SK-N-SH treated with all-trans-retinoic acid at 6 μM for 48 hours (cell line): ENCODE data around the gene SLC12A7.
"Not testable (repeated sequence)": the region's sequence is repeated elsewhere in the genome, so short reads cannot be mapped to it uniquely, and the experiment has no call there.

Experiments used
- ATAC-seq: fragments of 200-7000 bp; cut with Tn5 transposase; 3 replicates; pipeline ENCODE4 v1.9.1; 2020; ENCODE audit warnings: mild to moderate bottlenecking, moderate library complexity
- BACH2 ChIP-seq: fragments of 250-450 bp; sonication (Bioruptor Pico); IDR thresholded peaks from 2 replicates; pipeline ENCODE4 v1.9.0; 2021; ENCODE audit warnings: mild to moderate bottlenecking, borderline replicate concordance
- CREB5 ChIP-seq: fragments of 250-450 bp; sonication (Bioruptor Pico); IDR thresholded peaks from 2 replicates; pipeline ENCODE4 v1.5.1; 2020; ENCODE audit warnings: low read depth, mild to moderate bottlenecking, moderate library complexity
- CSDC2 ChIP-seq: fragments of 250-450 bp; sonication (Bioruptor Pico); IDR thresholded peaks from 2 replicates; pipeline ENCODE4 v1.5.0; 2020; ENCODE audit warnings: mild to moderate bottlenecking, moderate library complexity
- ESRRG ChIP-seq: fragments of 250-450 bp; sonication (Bioruptor Pico); IDR thresholded peaks from 2 replicates; pipeline ENCODE4 v1.6.1; 2021; ENCODE audit warnings: mild to moderate bottlenecking
- GLIS3 ChIP-seq: fragments of 250-450 bp; sonication (Bioruptor Pico); IDR thresholded peaks from 2 replicates; pipeline ENCODE4 v1.5.0; 2020; ENCODE audit warnings: mild to moderate bottlenecking, moderate library complexity
- ISL1 ChIP-seq: fragments of 250-450 bp; sonication (Bioruptor Pico); IDR thresholded peaks from 2 replicates; pipeline ENCODE4 v2.1.2; 2022; ENCODE audit warnings: mild to moderate bottlenecking, moderate library complexity
- POU6F1 ChIP-seq: fragments of 250-450 bp; sonication (Bioruptor Pico); IDR thresholded peaks from 2 replicates; pipeline ENCODE4 v1.8.0; 2021; ENCODE audit warnings: low read depth, mild to moderate bottlenecking, moderate library complexity, borderline replicate concordance
- RARB ChIP-seq: fragments of 250-450 bp; sonication (Bioruptor Pico); IDR thresholded peaks from 2 replicates; pipeline ENCODE4 v1.8.0; 2021; ENCODE audit warnings: mild to moderate bottlenecking, moderate library complexity
- SNAI2 ChIP-seq: fragments of 250-450 bp; sonication (Bioruptor Pico); IDR thresholded peaks from 2 replicates; pipeline ENCODE4 v1.5.0; 2020; ENCODE audit warnings: mild to moderate bottlenecking, moderate library complexity
- TCF4 ChIP-seq: fragments of 250-450 bp; sonication (Bioruptor Pico); IDR thresholded peaks from 2 replicates; pipeline ENCODE4 v1.8.0; 2021; ENCODE audit warnings: mild to moderate bottlenecking, moderate library complexity, borderline replicate concordance
- TOX ChIP-seq: fragments of 250-450 bp; sonication (Bioruptor Pico); IDR thresholded peaks from 2 replicates; pipeline ENCODE4 v1.8.0; 2021; ENCODE audit warnings: mild to moderate bottlenecking, moderate library complexity, borderline replicate concordance
- ZC3H10 ChIP-seq: fragments of 250-450 bp; sonication (Bioruptor Pico); IDR thresholded peaks from 2 replicates; pipeline ENCODE4 v1.5.1; 2021; ENCODE audit warnings: mild to moderate bottlenecking, moderate library complexity
- ZFP3 ChIP-seq: fragments of 250-450 bp; sonication (Bioruptor Pico); IDR thresholded peaks from 2 replicates; pipeline ENCODE4 v1.5.0; 2020; ENCODE audit warnings: mild to moderate bottlenecking, moderate library complexity
- ZNF565 ChIP-seq: fragments of 450-650 bp; formaldehyde crosslinking; conservative IDR thresholded peaks from 2 replicates; pipeline ENCODE4 v1.5.0; 2020; ENCODE audit warnings: low read depth, mild to moderate bottlenecking, moderate library complexity
- ZNF70 ChIP-seq: fragments of 450-650 bp; formaldehyde crosslinking; IDR thresholded peaks from 2 replicates; pipeline ENCODE4 v1.5.0; 2020; ENCODE audit warnings: mild to moderate bottlenecking, moderate library complexity
- TF ChIP-seq, protein P1 (sequence below): fragments of 250-450 bp; sonication (Bioruptor Pico); IDR thresholded peaks from 2 replicates; pipeline ENCODE4 v1.5.1; 2021; ENCODE audit warnings: mild to moderate bottlenecking, moderate library complexity
- TF ChIP-seq, protein P2 (sequence below): fragments of 250-450 bp; sonication (Bioruptor Pico); IDR thresholded peaks from 2 replicates; pipeline ENCODE4 v1.8.0; 2020; ENCODE audit warnings: mild to moderate bottlenecking, moderate library complexity, borderline replicate concordance

The SLC12A7 gene

DNA sequence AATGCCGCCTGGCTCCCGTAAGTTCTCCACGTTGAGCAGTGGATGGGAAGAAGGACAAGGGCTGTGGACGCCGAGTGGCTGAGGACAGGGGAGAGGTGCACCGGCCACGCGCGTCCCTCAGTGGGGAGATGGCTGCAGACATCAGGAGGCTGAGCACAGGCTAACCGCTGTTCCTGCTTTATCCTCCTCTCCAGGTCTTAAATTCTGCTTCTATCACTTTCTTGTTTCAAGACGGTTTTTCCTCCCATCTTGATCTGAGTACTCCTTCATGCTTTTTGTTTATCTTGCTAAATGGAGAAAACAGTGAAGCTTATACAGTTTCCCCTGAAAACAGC, 47.4 kb upstream of the SLC12A7 start:
- no peak for ATAC-seq
- TF ChIP-seq ZNF70 (CRISPR knock-in tag) (no peak), GLIS3 (CRISPR knock-in tag) (no peak), POU6F1 (CRISPR knock-in tag) (no peak), RARB (CRISPR knock-in tag) (no peak), ZNF565 (CRISPR knock-in tag) (no peak), ESRRG (CRISPR knock-in tag) (no peak)
- TF ChIP-seq, protein P1, sequence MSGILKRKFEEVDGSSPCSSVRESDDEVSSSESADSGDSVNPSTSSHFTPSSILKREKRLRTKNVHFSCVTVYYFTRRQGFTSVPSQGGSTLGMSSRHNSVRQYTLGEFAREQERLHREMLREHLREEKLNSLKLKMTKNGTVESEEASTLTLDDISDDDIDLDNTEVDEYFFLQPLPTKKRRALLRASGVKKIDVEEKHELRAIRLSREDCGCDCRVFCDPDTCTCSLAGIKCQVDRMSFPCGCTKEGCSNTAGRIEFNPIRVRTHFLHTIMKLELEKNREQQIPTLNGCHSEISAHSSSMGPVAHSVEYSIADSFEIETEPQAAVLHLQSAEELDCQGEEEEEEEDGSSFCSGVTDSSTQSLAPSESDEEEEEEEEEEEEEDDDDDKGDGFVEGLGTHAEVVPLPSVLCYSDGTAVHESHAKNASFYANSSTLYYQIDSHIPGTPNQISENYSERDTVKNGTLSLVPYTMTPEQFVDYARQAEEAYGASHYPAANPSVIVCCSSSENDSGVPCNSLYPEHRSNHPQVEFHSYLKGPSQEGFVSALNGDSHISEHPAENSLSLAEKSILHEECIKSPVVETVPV: no peak
- TF ChIP-seq, protein P2, sequence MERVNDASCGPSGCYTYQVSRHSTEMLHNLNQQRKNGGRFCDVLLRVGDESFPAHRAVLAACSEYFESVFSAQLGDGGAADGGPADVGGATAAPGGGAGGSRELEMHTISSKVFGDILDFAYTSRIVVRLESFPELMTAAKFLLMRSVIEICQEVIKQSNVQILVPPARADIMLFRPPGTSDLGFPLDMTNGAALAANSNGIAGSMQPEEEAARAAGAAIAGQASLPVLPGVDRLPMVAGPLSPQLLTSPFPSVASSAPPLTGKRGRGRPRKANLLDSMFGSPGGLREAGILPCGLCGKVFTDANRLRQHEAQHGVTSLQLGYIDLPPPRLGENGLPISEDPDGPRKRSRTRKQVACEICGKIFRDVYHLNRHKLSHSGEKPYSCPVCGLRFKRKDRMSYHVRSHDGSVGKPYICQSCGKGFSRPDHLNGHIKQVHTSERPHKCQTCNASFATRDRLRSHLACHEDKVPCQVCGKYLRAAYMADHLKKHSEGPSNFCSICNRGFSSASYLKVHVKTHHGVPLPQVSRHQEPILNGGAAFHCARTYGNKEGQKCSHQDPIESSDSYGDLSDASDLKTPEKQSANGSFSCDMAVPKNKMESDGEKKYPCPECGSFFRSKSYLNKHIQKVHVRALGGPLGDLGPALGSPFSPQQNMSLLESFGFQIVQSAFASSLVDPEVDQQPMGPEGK (CRISPR knock-in tag): no peak

- no peak for ATAC-seq
- TF ChIP-seq TCF4 (CRISPR knock-in tag): no peak
- TF ChIP-seq BACH2 (CRISPR knock-in tag): no peak
- no peak for TF ChIP-seq ISL1 (CRISPR knock-in tag)
- TF ChIP-seq TOX (CRISPR knock-in tag): no peak
Measured at GRCh38 chr5:1158647-1159340, 46.9 kb upstream of the SLC12A7 start.

DNA sequence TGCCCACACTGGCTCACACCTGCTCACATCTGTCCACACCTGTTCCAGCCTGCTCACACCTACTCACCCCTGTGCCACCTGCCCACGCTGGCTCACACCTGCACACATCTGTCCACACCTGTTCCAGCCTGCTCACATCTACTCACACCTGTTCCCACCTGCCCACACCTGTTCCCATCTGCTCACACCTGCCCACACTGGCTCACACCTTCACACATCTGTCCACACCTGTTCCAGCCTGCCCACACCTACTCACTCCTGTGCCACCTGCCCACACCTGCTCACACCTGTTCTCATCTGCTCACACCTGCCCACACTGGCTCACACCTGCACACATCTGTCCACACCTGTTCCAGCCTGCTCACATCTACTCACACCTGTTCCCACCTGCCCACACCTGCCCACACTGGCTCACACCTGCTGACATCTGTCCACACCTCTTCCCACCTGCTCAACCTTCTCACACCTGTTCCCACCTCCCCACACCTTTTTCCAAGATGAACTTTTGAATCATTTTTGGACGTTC, 45.7 kb upstream of the SLC12A7 start:
- not testable (repeated sequence) for ATAC-seq

DNA sequence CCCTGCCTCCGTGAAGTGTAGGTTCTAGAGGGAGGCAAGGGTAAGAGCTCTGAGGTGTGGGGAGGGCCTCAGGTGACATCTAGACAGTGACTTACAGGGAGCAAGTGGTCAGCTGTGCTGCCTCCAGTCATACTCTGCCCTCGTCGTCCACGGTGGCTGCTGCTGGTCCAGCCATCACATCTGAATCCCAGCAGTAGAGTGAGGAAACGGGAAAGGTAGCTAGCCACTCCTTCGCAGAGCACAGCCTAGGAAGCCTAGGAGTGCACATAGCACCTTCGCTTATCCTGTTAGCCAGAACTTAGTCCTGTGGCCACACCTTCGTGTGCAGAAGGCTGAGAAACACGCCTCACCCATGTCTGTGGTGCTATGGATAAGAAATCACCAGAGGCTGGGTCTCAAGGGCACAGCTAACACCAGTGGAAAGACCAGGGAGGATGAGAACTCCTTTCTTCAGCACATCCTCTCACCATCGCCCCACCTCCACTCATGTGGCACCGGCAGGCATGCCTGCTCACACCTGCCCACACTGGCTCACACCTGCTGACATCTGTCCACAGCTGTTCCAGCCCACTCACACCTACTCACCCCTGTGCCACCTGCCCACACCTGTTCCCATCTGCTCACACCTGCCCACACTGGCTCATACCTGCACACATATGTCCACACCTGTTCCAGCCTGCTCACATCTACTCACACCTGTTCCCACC, 45.0 kb upstream of the SLC12A7 start:
- no peak for ATAC-seq
- TF ChIP-seq POU6F1 (CRISPR knock-in tag) (no peak), ZFP3 (CRISPR knock-in tag) (no peak), TCF4 (CRISPR knock-in tag) (no peak), ZC3H10 (CRISPR knock-in tag) (no peak), SNAI2 (CRISPR knock-in tag) (no peak), CREB5 (CRISPR knock-in tag) (no peak), CSDC2 (CRISPR knock-in tag) (no peak)
- TF ChIP-seq, protein P1: no peak
